ENCODE data around the gene PRR22.
"Not testable (repeated sequence)": the region's sequence is repeated elsewhere in the genome, so short reads cannot be mapped to it uniquely, and the experiment has no call there.

Gene PRR22

GRCh38 chr19:5751709-5752108 lies 32.8 kb downstream of the PRR22 start:
- DNase-seq (ENCODE audit: low read depth in 2 of 2) = no peak

GRCh38 chr19:5749505-5749904 lies 35.0 kb downstream of the PRR22 start:
- no peak for DNase-seq (ENCODE audit: low read depth in 2 of 2)

- not testable (repeated sequence) for DNase-seq (ENCODE audit: low read depth in 2 of 2)
Measured at GRCh38 chr19:5748920-5749319, 35.6 kb downstream of the PRR22 start.

GRCh38 chr19:5744999-5745398 lies 39.5 kb downstream of the PRR22 start:
- not testable (repeated sequence) for DNase-seq (ENCODE audit: low read depth in 2 of 2)

GRCh38 chr19:5743630-5744029 lies 40.9 kb downstream of the PRR22 start:
- no peak for DNase-seq (ENCODE audit: low read depth in 2 of 2)

GRCh38 chr19:5742051-5742450 lies 42.5 kb downstream of the PRR22 start:
- no peak for DNase-seq (ENCODE audit: low read depth in 2 of 2)

- DNase-seq (ENCODE audit: low read depth in 2 of 2) = no peak
Measured at GRCh38 chr19:5738423-5738822, 46.1 kb downstream of the PRR22 start.

GRCh38 chr19:5733172-5733571 lies 51.4 kb downstream of the PRR22 start:
- DNase-seq (ENCODE audit: low read depth in 2 of 2) = not testable (repeated sequence)
